ENCODE data around the gene ZWILCH. TPM values are rescaled to one million over a fixed set of nuclear protein-coding genes. Genes with fewer than 3 reads are reported as not detected.

ZWILCH gene
- total and polyA plus RNA-seq, 2 experiments from 2014 or later = 9.8 to 17.8 TPM

DNA sequence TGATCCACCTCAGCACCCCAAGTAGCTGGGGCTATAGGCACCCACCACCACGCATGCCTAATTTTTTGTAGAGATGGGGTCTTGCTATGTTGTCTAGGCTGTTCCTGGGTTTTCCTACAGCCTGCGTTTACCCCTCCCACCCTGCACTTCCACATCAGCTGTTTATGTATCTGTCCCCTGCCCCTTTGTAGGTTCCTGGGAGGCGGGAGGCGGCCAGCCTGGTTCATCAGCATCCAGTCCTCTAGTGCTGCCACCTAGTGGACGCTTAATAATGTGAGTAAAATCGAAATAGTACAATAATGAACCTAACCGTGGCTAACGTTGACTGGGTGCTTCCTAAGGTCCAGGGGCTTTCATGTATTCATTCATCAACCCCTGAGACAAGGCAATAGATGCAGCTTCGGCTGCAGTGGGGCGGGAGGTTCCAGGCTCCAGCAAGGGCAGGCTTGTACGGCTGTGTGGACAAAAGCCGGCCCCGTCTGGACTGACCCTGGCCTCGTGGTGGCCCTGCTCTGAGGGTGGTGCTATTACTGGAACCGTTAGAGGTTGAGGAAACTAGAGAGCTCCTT is 61.9 kb downstream of the ZWILCH start:
- no peaks in the 10 kb centered on the region for H3K9me3 ChIP-seq (ENCODE audit: low read depth)
- no peaks in the 10 kb centered on the region for H3K4me1 ChIP-seq (ENCODE audit: insufficient read depth)
- DNase-seq (ENCODE audit: low spot score) = peak; percentile 90
- no peaks in the 10 kb centered on the region for H3K27me3 ChIP-seq
- no peak overlapping the region for H3K4me3 ChIP-seq
- TF ChIP-seq, protein P1, sequence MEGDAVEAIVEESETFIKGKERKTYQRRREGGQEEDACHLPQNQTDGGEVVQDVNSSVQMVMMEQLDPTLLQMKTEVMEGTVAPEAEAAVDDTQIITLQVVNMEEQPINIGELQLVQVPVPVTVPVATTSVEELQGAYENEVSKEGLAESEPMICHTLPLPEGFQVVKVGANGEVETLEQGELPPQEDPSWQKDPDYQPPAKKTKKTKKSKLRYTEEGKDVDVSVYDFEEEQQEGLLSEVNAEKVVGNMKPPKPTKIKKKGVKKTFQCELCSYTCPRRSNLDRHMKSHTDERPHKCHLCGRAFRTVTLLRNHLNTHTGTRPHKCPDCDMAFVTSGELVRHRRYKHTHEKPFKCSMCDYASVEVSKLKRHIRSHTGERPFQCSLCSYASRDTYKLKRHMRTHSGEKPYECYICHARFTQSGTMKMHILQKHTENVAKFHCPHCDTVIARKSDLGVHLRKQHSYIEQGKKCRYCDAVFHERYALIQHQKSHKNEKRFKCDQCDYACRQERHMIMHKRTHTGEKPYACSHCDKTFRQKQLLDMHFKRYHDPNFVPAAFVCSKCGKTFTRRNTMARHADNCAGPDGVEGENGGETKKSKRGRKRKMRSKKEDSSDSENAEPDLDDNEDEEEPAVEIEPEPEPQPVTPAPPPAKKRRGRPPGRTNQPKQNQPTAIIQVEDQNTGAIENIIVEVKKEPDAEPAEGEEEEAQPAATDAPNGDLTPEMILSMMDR (IDR thresholded peaks at IDR 0.05; ENCODE audit: poor library complexity) = peak; percentile 72
- no peak for TF ChIP-seq EZH2 (IDR thresholded peaks at IDR 0.05; ENCODE audit: borderline replicate concordance)
- 38% methylated on average over 15 of the region's 15 CpGs for WGBS (ENCODE audit: low lambda C conversion rate, missing lambda C conversion rate)
- no peak overlapping the region for H3K4me2 ChIP-seq
- no peaks in the 10 kb centered on the region for H3K9me2 ChIP-seq (replicated peaks; ENCODE audit: insufficient read depth)
- no peaks in the 10 kb centered on the region for H3K36me3 ChIP-seq (replicated peaks; ENCODE audit: insufficient read depth, low read depth)
- H3K27ac ChIP-seq = no peak overlapping the region
- no peak overlapping the region for H2AFZ ChIP-seq
- no peaks in the 10 kb centered on the region for H4K20me1 ChIP-seq (ENCODE audit: insufficient read depth, poor library complexity, severe bottlenecking)
- H3K79me2 ChIP-seq = no peaks in the 10 kb centered on the region

DNA sequence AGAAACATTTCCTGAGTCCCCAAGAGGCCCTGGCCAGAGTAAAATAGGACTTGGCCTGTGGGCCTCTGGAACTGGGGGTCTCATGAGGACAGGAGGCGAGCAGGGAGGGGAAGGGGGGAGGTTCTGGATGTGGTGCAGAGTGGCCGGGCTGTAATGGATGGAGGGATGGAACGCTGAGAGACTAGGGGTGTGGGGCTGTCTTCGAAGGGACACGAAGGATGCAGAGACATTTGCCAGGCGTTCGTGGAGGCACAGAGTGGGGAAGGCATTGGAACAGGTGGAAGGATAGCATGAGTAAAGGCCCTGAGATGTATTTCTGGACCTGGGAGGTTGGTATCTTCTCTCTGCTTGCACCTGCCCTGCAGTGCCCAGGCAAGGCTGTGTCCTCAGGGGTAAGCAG is 62.8 kb downstream of the ZWILCH start:
- H3K9me3 ChIP-seq (ENCODE audit: low read depth) = no peaks in the 10 kb centered on the region
- H3K27me3 ChIP-seq = no peaks in the 10 kb centered on the region
- no peak overlapping the region for H2AFZ ChIP-seq
- 97% methylated on average over 7 of the region's 7 CpGs for WGBS (ENCODE audit: low lambda C conversion rate, missing lambda C conversion rate)
- no peaks in the 10 kb centered on the region for H3K9me2 ChIP-seq (replicated peaks; ENCODE audit: insufficient read depth)
- no peak overlapping the region for H3K4me2 ChIP-seq
- no peak for TF ChIP-seq EZH2phosphoT487 (IDR thresholded peaks at IDR 0.05; ENCODE audit: low read depth, severe bottlenecking, unreplicated experiment)
- no peak for TF ChIP-seq EZH2 (IDR thresholded peaks at IDR 0.05; ENCODE audit: borderline replicate concordance)
- TF ChIP-seq, protein P1 (IDR thresholded peaks at IDR 0.05; ENCODE audit: poor library complexity) = no peak
- H4K20me1 ChIP-seq (ENCODE audit: insufficient read depth, poor library complexity, severe bottlenecking) = no peaks in the 10 kb centered on the region
- H3K36me3 ChIP-seq (replicated peaks; ENCODE audit: insufficient read depth, low read depth) = no peaks in the 10 kb centered on the region
- DNase-seq (ENCODE audit: low spot score) = no peak
- H3K79me2 ChIP-seq = no peaks in the 10 kb centered on the region
- no peak overlapping the region for H3K4me3 ChIP-seq
- no peak overlapping the region for H3K27ac ChIP-seq
- no peaks in the 10 kb centered on the region for H3K4me1 ChIP-seq (ENCODE audit: insufficient read depth)

GRCh38 chr15:66569461-66570137 is 64.5 kb downstream of the ZWILCH start:
- H3K4me3 ChIP-seq = no peak overlapping the region
- TF ChIP-seq EZH2 (IDR thresholded peaks at IDR 0.05; ENCODE audit: borderline replicate concordance) (no peak), EZH2phosphoT487 (IDR thresholded peaks at IDR 0.05; ENCODE audit: low read depth, severe bottlenecking, unreplicated experiment) (no peak)
- TF ChIP-seq, protein P1 (IDR thresholded peaks at IDR 0.05; ENCODE audit: poor library complexity) = no peak
- DNase-seq (ENCODE audit: low spot score) = no peak
- no peaks in the 10 kb centered on the region for H3K9me3 ChIP-seq (ENCODE audit: low read depth)
- H2AFZ ChIP-seq = no peak overlapping the region
- no peaks in the 10 kb centered on the region for H3K79me2 ChIP-seq
- no peak overlapping the region for H3K4me2 ChIP-seq
- no peaks in the 10 kb centered on the region for H3K9me2 ChIP-seq (replicated peaks; ENCODE audit: insufficient read depth)
- H3K27ac ChIP-seq = no peak overlapping the region
- H3K27me3 ChIP-seq = no peaks in the 10 kb centered on the region
- 82% methylated on average over 9 of the region's 9 CpGs for WGBS (ENCODE audit: low lambda C conversion rate, missing lambda C conversion rate)
- H4K20me1 ChIP-seq (ENCODE audit: insufficient read depth, poor library complexity, severe bottlenecking) = no peaks in the 10 kb centered on the region
- no peaks in the 10 kb centered on the region for H3K4me1 ChIP-seq (ENCODE audit: insufficient read depth)
- H3K36me3 ChIP-seq (replicated peaks; ENCODE audit: insufficient read depth, low read depth) = no peaks in the 10 kb centered on the region
